HEK293 (cell line): ENCODE results near the gene RSPH10B.
A peak's percentile ranks its signal among the peaks of the same experiment; 100 is the strongest.

Source experiments
- GLIS1 ChIP-seq: fragments of 450-650 bp; formaldehyde crosslinking; IDR thresholded peaks from 2 replicates; pipeline ENCODE4 v1.5.1; 2016; ENCODE audit warnings: missing biosample characterization, missing genetic modification characterization
- INSM2 ChIP-seq: fragments of 450-650 bp; formaldehyde crosslinking; IDR thresholded peaks from 2 replicates; pipeline ENCODE4 v1.5.1; 2016; ENCODE audit warnings: missing biosample characterization, missing genetic modification characterization
- KLF8 ChIP-seq: fragments of 450-650 bp; formaldehyde crosslinking; IDR thresholded peaks from 2 replicates; pipeline ENCODE4 v1.5.1; 2016; ENCODE audit warnings: missing biosample characterization, missing genetic modification characterization
- OVOL3 ChIP-seq: fragments of 450-650 bp; formaldehyde crosslinking; IDR thresholded peaks from 2 replicates; pipeline ENCODE4 v1.5.1; 2016; ENCODE audit warnings: missing biosample characterization, missing genetic modification characterization
- PATZ1 ChIP-seq: fragments of 450-650 bp; formaldehyde crosslinking; IDR thresholded peaks from 2 replicates; pipeline ENCODE4 v1.5.1; 2016; ENCODE audit warnings: missing biosample characterization, missing genetic modification characterization
- SP7 ChIP-seq: fragments of 450-650 bp; formaldehyde crosslinking; IDR thresholded peaks from 2 replicates; pipeline ENCODE4 v1.5.1; 2016; ENCODE audit warnings: missing biosample characterization, missing genetic modification characterization
- WT1 ChIP-seq: fragments of 450-650 bp; formaldehyde crosslinking; IDR thresholded peaks from 2 replicates; pipeline ENCODE4 v1.5.1; 2016; ENCODE audit warnings: missing biosample characterization, missing genetic modification characterization
- YY2 ChIP-seq: fragments of 450-650 bp; formaldehyde crosslinking; IDR thresholded peaks from 2 replicates; pipeline ENCODE4 v1.5.1; 2016; ENCODE audit warnings: missing biosample characterization, missing genetic modification characterization
- ZBTB20 ChIP-seq: fragments of 450-650 bp; formaldehyde crosslinking; IDR thresholded peaks from 2 replicates; pipeline ENCODE4 v1.5.1; 2016; ENCODE audit warnings: missing biosample characterization, missing genetic modification characterization
- ZBTB21 ChIP-seq: fragments of 450-650 bp; formaldehyde crosslinking; IDR thresholded peaks from 2 replicates; pipeline ENCODE4 v1.5.1; 2017; ENCODE audit warnings: missing biosample characterization, missing genetic modification characterization
- ZBTB6 ChIP-seq: fragments of 450-650 bp; formaldehyde crosslinking; IDR thresholded peaks from 2 replicates; pipeline ENCODE4 v1.5.1; 2017; ENCODE audit warnings: missing biosample characterization, missing genetic modification characterization
- ZEB2 ChIP-seq: fragments of 450-650 bp; formaldehyde crosslinking; IDR thresholded peaks from 2 replicates; pipeline ENCODE4 v1.5.1; 2016; ENCODE audit warnings: missing biosample characterization, missing genetic modification characterization
- ZNF112 ChIP-seq: fragments of 450-650 bp; formaldehyde crosslinking; IDR thresholded peaks from 2 replicates; pipeline ENCODE4 v1.5.0; 2017; ENCODE audit warnings: missing biosample characterization, missing genetic modification characterization
- ZNF121 ChIP-seq: fragments of 450-650 bp; formaldehyde crosslinking; IDR thresholded peaks from 2 replicates; pipeline ENCODE4 v1.5.1; 2016; ENCODE audit warnings: missing biosample characterization, missing genetic modification characterization
- ZNF155 ChIP-seq: fragments of 450-650 bp; formaldehyde crosslinking; IDR thresholded peaks from 2 replicates; pipeline ENCODE4 v1.5.1; 2016; ENCODE audit warnings: missing biosample characterization, missing genetic modification characterization
- ZNF2 ChIP-seq: fragments of 450-650 bp; formaldehyde crosslinking; IDR thresholded peaks from 2 replicates; pipeline ENCODE4 v1.5.1; 2016; ENCODE audit warnings: missing biosample characterization, missing genetic modification characterization
- ZNF248 ChIP-seq: fragments of 450-650 bp; formaldehyde crosslinking; IDR thresholded peaks from 2 replicates; pipeline ENCODE4 v1.5.1; 2017; ENCODE audit warnings: missing biosample characterization, missing genetic modification characterization
- ZNF311 ChIP-seq: fragments of 450-650 bp; formaldehyde crosslinking; IDR thresholded peaks from 2 replicates; pipeline ENCODE4 v1.5.1; 2017; ENCODE audit warnings: missing biosample characterization, missing genetic modification characterization, borderline replicate concordance
- ZNF341 ChIP-seq: fragments of 450-650 bp; formaldehyde crosslinking; IDR thresholded peaks from 2 replicates; pipeline ENCODE4; 2016; ENCODE audit warnings: low read depth, missing biosample characterization, missing genetic modification characterization
- ZNF362 ChIP-seq: fragments of 450-650 bp; formaldehyde crosslinking; IDR thresholded peaks from 2 replicates; pipeline ENCODE4 v1.5.1; 2016; ENCODE audit warnings: missing biosample characterization, missing genetic modification characterization
- ZNF394 ChIP-seq: fragments of 450-650 bp; formaldehyde crosslinking; IDR thresholded peaks from 2 replicates; pipeline ENCODE4 v1.5.1; 2016; ENCODE audit warnings: missing biosample characterization, missing genetic modification characterization, mild to moderate bottlenecking, moderate library complexity, borderline replicate concordance
- ZNF423 ChIP-seq: fragments of 450-650 bp; formaldehyde crosslinking; IDR thresholded peaks from 2 replicates; pipeline ENCODE4 v1.5.1; 2016; ENCODE audit warnings: missing biosample characterization, missing genetic modification characterization
- ZNF48 ChIP-seq: fragments of 450-650 bp; formaldehyde crosslinking; IDR thresholded peaks from 2 replicates; pipeline ENCODE4 v1.5.1; 2016; ENCODE audit warnings: missing biosample characterization, missing genetic modification characterization
- ZNF501 ChIP-seq: fragments of 450-650 bp; formaldehyde crosslinking; IDR thresholded peaks from 2 replicates; pipeline ENCODE4 v1.5.1; 2016; ENCODE audit warnings: missing biosample characterization, missing genetic modification characterization
- ZNF510 ChIP-seq: fragments of 450-650 bp; formaldehyde crosslinking; IDR thresholded peaks from 2 replicates; pipeline ENCODE4 v1.5.1; 2018; ENCODE audit warnings: mild to moderate bottlenecking, missing genetic modification characterization, missing biosample characterization; ENCODE audit not compliant: insufficient replicate concordance
- ZNF645 ChIP-seq: fragments of 450-650 bp; formaldehyde crosslinking; IDR thresholded peaks from 2 replicates; pipeline ENCODE4; 2016; ENCODE audit warnings: missing biosample characterization, missing genetic modification characterization
- ZNF660 ChIP-seq: fragments of 450-650 bp; IDR thresholded peaks from 2 replicates; pipeline ENCODE4 v1.5.1; 2018; ENCODE audit warnings: missing biosample characterization, mild to moderate bottlenecking, missing genetic modification characterization
- ZNF670 ChIP-seq: fragments of 450-650 bp; formaldehyde crosslinking; IDR thresholded peaks from 2 replicates; pipeline ENCODE4 v1.5.1; 2016; ENCODE audit warnings: missing biosample characterization, missing genetic modification characterization, low read depth
- ZNF677 ChIP-seq: fragments of 450-650 bp; IDR thresholded peaks from 2 replicates; pipeline ENCODE4 v1.5.0; 2018; ENCODE audit warnings: missing biosample characterization, mild to moderate bottlenecking, missing genetic modification characterization, moderate library complexity
- ZNF704 ChIP-seq: fragments of 450-650 bp; formaldehyde crosslinking; IDR thresholded peaks from 2 replicates; pipeline ENCODE4 v1.5.1; 2016; ENCODE audit warnings: missing biosample characterization, missing genetic modification characterization
- ZNF777 ChIP-seq: fragments of 450-650 bp; formaldehyde crosslinking; IDR thresholded peaks from 2 replicates; pipeline ENCODE4 v1.5.1; 2017; ENCODE audit warnings: missing biosample characterization, missing genetic modification characterization, borderline replicate concordance
- ZNF837 ChIP-seq: fragments of 450-650 bp; formaldehyde crosslinking; IDR thresholded peaks from 2 replicates; pipeline ENCODE4 v1.5.1; 2016; ENCODE audit warnings: missing biosample characterization, missing genetic modification characterization

RSPH10B gene

GRCh38 chr7:6008668-6009611 is 38.5 kb upstream of the RSPH10B start, which contains the start of the genes AIMP2 and PMS2 (continued):
- TF ChIP-seq SP7 (tag by site-specific recombination) (peak; percentile 47), WT1 (peak; percentile 44; the same call in 1 of the 2 replicates), ZNF394 (tag by site-specific recombination) (no peak), OVOL3 (tag by site-specific recombination) (no peak), ZNF677 (tag by site-specific recombination) (no peak), ZNF248 (tag by site-specific recombination) (no peak), ZNF362 (tag by site-specific recombination) (no peak), ZNF670 (no peak), ZNF311 (tag by site-specific recombination) (no peak), ZEB2 (tag by site-specific recombination) (peak; percentile 93), ZNF155 (tag by site-specific recombination) (no peak), ZNF341 (tag by site-specific recombination) (peak; percentile 62), ZNF837 (tag by site-specific recombination) (no peak), ZBTB20 (tag by site-specific recombination) (peak; percentile 74; the same call in 1 of the 2 replicates), ZNF112 (tag by site-specific recombination) (no peak), KLF8 (tag by site-specific recombination) (peak; percentile 75), PATZ1 (tag by site-specific recombination) (peak; percentile 75), ZNF704 (tag by site-specific recombination) (0 out of 2 replicates have a peak, but pooled peaks have one; percentile 65), ZNF660 (tag by site-specific recombination) (peak; percentile 34; the same call in 1 of the 2 replicates), ZNF121 (tag by site-specific recombination) (no peak), ZBTB21 (tag by site-specific recombination) (peak; percentile 53; the same call in 1 of the 2 replicates), INSM2 (tag by site-specific recombination) (no peak), ZBTB6 (tag by site-specific recombination) (no peak), GLIS1 (tag by site-specific recombination) (0 out of 2 replicates have a peak, but pooled peaks have one; percentile 4), ZNF510 (no peak), ZNF48 (tag by site-specific recombination) (no peak), ZNF645 (tag by site-specific recombination) (no peak), ZNF2 (no peak), ZNF423 (tag by site-specific recombination) (peak; percentile 59; the same call in 1 of the 2 replicates), ZNF777 (no peak), ZNF501 (tag by site-specific recombination) (peak; percentile 26; the same call in 1 of the 2 replicates), YY2 (tag by site-specific recombination) (no peak)
